Breast epithelium (tissue), 4 donors: ENCODE results near the gene CREM. TPM values are rescaled to one million over a fixed set of nuclear protein-coding genes. Genes with fewer than 3 reads are reported as not detected.

Source experiments
- DNase-seq, 2 donors: peaks; one replicate each; pipeline ENCODE4 v3.0.0-alpha.2; 2019; ENCODE audit warnings: low spot score in 2 of 2
- H3K27ac ChIP-seq, 2 donors: fragments of 200-600 bp; sonication (generic) in 1 of 2; one replicate each; pipeline ENCODE4 v1.5.1; 2016 to 2019; ENCODE audit warnings: mild to moderate bottlenecking in 1 of 2
- H3K27me3 ChIP-seq, 2 donors: fragments of 200-600 bp; sonication (generic) in 1 of 2; one replicate each; pipeline versions ENCODE4 v1.5.1 to v1.6.0; 2017 to 2019; ENCODE audit warnings: control low read depth in 1 of 2, mild to moderate bottlenecking in 1 of 2
- H3K36me3 ChIP-seq: fragments of 200-600 bp; one replicate; pipeline ENCODE4 v1.5.1; 2019
- H3K4me1 ChIP-seq, 2 donors: fragments of 200-600 bp; sonication (generic); one replicate each; pipeline ENCODE4 v1.5.1; 2016 to 2019; ENCODE audit warnings: control low read depth in 1 of 2
- H3K4me3 ChIP-seq, 3 donors: fragments of 200-600 bp; sonication (generic); 1 replicate in 2 of 3; 2 replicates in 1 of 3; pipeline ENCODE4 v1.5.1; 2016 to 2019; ENCODE audit warnings: mild to moderate bottlenecking in 3 of 3, moderate library complexity in 2 of 3
- H3K9me3 ChIP-seq, 2 donors: fragments of 200-600 bp; sonication (generic) in 1 of 2; one replicate each; pipeline ENCODE4 v1.5.1; 2016 to 2019; ENCODE audit warnings: control low read depth in 1 of 2
- POLR2A ChIP-seq: fragments of 450-650 bp; IDR thresholded peaks from one replicate; pipeline ENCODE4 v1.6.1; 2016; ENCODE audit warnings: antibody characterized with exemption, mild to moderate bottlenecking, moderate library complexity
- POLR2AphosphoS5 ChIP-seq, 3 donors: sonication (generic); formaldehyde crosslinking; IDR thresholded peaks; one replicate each; pipeline ENCODE4 v1.6.1; 2017; ENCODE audit warnings: antibody characterized with exemption in 3 of 3
- intact Hi-C: fragments of 100-400 bp; cut with DNase I; formaldehyde crosslinking; loops from one replicate; pipeline ENCODE4 v1.15.1; 2023; ENCODE audit warnings: low total_unique reads
- total RNA-seq, 3 donors: library from RNA; depleted of rRNA; stranded (reverse); fragments of >200 nt; gene quantifications; one replicate each; pipeline ENCODE4 v1.1.0, GENCODE V29; 2016
- TF ChIP-seq, protein P1 (sequence below), 3 donors: fragments of 450-650 bp; IDR thresholded peaks; one replicate each; pipeline ENCODE4 v1.5.1; 2016 to 2017; ENCODE audit warnings: antibody characterized with exemption in 3 of 3, mild to moderate bottlenecking in 3 of 3, moderate library complexity in 3 of 3

The CREM gene
- total RNA-seq, 3 donors from 2014 or later, result 30.6 to 55.4 (median 41.6) TPM

- no peak overlapping the region for H3K27ac ChIP-seq
- intact Hi-C loops, result no loop called here
- H3K9me3 ChIP-seq, result no peaks in the 10 kb centered on the region
- H3K36me3 ChIP-seq, result no peaks in the 10 kb centered on the region
- no peaks in the 10 kb centered on the region for H3K4me1 ChIP-seq
- no peak for DNase-seq
- no peak overlapping the region for H3K4me3 ChIP-seq
- no peaks in the 10 kb centered on the region for H3K27me3 ChIP-seq
- TF ChIP-seq POLR2AphosphoS5 (IDR thresholded peaks at IDR 0.05) (no peak), POLR2A (no peak)
- TF ChIP-seq, protein P1, sequence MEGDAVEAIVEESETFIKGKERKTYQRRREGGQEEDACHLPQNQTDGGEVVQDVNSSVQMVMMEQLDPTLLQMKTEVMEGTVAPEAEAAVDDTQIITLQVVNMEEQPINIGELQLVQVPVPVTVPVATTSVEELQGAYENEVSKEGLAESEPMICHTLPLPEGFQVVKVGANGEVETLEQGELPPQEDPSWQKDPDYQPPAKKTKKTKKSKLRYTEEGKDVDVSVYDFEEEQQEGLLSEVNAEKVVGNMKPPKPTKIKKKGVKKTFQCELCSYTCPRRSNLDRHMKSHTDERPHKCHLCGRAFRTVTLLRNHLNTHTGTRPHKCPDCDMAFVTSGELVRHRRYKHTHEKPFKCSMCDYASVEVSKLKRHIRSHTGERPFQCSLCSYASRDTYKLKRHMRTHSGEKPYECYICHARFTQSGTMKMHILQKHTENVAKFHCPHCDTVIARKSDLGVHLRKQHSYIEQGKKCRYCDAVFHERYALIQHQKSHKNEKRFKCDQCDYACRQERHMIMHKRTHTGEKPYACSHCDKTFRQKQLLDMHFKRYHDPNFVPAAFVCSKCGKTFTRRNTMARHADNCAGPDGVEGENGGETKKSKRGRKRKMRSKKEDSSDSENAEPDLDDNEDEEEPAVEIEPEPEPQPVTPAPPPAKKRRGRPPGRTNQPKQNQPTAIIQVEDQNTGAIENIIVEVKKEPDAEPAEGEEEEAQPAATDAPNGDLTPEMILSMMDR (IDR thresholded peaks at IDR 0.05), result no peak
Measured at GRCh38 chr10:35172146-35172545, 45.5 kb downstream of the CREM start.

GRCh38 chr10:35172574-35172973 lies 45.9 kb downstream of the CREM start:
- TF ChIP-seq POLR2A (no peak), POLR2AphosphoS5 (IDR thresholded peaks at IDR 0.05) (no peak)
- TF ChIP-seq, protein P1 (IDR thresholded peaks at IDR 0.05), result no peak
- H3K9me3 ChIP-seq, result no peaks in the 10 kb centered on the region
- intact Hi-C loops, result no loop called here
- no peaks in the 10 kb centered on the region for H3K27me3 ChIP-seq
- H3K36me3 ChIP-seq, result no peaks in the 10 kb centered on the region
- no peak overlapping the region for H3K4me3 ChIP-seq
- H3K27ac ChIP-seq, result no peak overlapping the region
- DNase-seq, result no peak
- no peaks in the 10 kb centered on the region for H3K4me1 ChIP-seq

DNA sequence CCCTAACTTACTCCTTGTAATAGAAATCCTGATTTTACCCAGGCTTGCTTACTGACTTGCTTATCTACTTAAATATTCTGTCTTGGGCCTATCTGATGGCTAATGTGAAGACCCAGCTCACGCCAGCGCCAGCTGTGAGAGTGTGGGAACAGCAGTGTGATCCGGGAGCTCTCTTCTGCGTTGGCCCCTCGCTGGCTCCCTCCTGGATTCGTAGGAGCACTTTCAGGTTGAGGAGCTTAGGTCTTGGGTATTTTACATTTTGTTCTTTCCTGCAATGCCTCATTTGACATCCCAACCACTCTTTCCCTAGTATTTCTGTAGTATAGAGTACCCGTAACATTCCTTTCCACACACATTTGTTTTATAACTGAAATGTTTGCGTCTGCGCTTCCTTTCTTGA lies 51.7 kb downstream of the CREM start:
- H3K4me3 ChIP-seq, result no peak overlapping the region
- no peaks in the 10 kb centered on the region for H3K9me3 ChIP-seq
- no peaks in the 10 kb centered on the region for H3K4me1 ChIP-seq
- intact Hi-C loops, result no loop called here
- H3K36me3 ChIP-seq, result no peaks in the 10 kb centered on the region
- no peak for DNase-seq
- no peak overlapping the region for H3K27ac ChIP-seq
- H3K27me3 ChIP-seq, result no peaks in the 10 kb centered on the region
- TF ChIP-seq POLR2AphosphoS5 (IDR thresholded peaks at IDR 0.05) (no peak), POLR2A (no peak)
- TF ChIP-seq, protein P1 (IDR thresholded peaks at IDR 0.05), result no peak

DNA sequence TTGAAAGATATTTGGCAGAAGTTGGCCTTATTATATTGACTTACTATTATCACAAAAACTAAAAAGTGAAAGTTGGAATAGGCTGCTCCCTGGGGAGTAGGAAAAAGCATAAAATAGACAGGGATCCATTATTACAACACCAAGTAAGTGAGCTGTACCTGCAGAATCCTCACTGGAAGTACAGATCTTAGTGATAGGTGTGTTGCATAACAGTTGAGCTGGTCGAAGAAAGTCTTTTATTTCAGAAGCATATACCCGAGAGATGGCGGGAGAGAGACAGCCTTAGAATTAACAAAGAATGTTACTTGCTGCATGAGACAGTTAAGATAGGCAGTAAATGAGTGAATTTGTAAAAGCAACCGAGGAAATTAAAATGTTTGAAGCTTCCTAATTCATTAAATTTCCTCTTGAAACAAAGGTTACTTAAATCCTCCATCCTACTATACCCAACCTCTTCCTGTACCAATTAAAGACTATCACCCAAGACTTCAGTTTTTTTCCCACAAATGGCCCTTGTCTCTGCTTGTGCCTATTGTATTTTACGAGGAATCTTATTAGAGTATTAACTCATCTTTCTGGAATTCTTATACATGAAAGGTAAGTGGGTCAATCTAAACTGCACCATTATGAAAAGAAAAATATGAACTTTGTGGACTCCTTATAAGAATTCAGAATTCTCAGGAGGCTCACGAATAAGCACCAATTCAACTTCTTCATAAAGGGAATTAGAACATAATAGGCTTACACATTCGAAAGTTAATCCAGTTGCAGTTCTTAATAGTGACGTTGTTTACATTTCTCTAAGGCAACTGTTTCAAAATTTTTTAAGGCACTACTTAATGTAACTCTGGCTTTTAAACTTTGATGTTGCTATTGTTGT lies 56.2 kb downstream of the CREM start:
- Histone ChIP-seq H3K9me3 (no peaks in the 10 kb centered on the region), H3K4me3 (no peak overlapping the region), H3K27ac (no peak overlapping the region), H3K27me3 (no peaks in the 10 kb centered on the region), H3K36me3 (no peaks in the 10 kb centered on the region), H3K4me1 (no peaks in the 10 kb centered on the region)
- intact Hi-C loops, result no loop called here
- TF ChIP-seq, protein P1 (IDR thresholded peaks at IDR 0.05), result no peak
- no peak for TF ChIP-seq POLR2A
- no peak for DNase-seq

DNA sequence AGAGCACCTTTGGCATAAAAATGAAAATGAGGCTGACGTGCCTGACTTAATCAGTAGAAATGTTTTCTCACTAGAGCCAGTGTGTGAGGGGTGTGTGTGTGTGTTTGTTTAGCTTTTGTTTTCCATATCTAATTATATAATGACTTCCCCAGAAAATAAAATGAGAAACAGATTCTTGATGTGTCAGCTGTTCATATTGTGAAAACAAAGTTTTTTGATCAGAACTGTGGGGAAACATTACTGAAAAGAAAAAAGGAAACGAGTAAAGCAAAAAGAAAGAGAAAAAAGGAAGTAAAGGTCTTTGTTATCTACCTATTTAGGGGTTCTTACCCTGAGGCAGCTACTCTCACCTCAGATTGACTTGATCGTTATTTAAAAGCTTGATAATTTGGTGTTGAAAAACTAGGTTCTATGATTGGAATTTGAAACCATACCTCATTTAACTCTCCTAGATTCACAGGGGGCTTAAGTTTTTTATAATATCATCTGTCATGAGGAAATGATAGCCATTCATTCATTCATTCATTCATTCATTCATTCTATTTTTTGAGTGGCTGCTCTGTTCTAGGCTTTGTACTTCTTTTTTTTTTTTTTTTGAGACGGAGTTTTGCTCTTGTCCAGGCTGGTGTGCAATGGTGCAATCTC lies 58.0 kb downstream of the CREM start:
- TF ChIP-seq, protein P1 (IDR thresholded peaks at IDR 0.05), result no peak
- H3K4me3 ChIP-seq, result no peak overlapping the region
- no peaks in the 10 kb centered on the region for H3K4me1 ChIP-seq
- DNase-seq, result no peak
- no peaks in the 10 kb centered on the region for H3K36me3 ChIP-seq
- intact Hi-C loops, result no loop called here
- no peaks in the 10 kb centered on the region for H3K27me3 ChIP-seq
- no peaks in the 10 kb centered on the region for H3K9me3 ChIP-seq
- peak overlapping the region in 1 of 2 donors; percentile 22 for H3K27ac ChIP-seq
